Fibroblast of skin of abdomen (primary cell): ENCODE measurements around the gene GJD2.
A peak's percentile ranks its signal among the peaks of the same experiment; 100 is the strongest.

Experiments used
- DNase-seq: peaks from one replicate; pipeline ENCODE4 v3.0.0-alpha.2; 2013

The GJD2 gene

DNA sequence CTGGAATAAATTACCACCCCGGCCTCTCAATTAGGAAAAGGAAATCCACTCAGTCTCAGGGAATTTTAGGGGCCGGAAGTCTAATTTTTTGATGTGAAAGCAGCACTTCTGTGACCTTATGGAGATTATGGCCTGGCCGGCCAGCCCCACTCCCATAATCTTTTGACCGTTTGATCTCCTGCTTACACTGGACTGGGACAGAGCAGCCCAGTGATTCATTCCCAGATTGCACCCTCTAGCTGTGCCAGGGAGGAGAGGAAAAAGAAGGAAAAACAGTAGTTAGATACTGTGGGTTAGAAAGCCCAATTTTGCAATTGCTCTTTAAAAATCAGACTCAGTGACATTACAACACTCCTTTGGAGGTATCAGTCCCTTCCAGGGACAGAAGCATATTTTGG is 32.4 kb downstream of the GJD2 start:
- DNase-seq = no peak

DNA sequence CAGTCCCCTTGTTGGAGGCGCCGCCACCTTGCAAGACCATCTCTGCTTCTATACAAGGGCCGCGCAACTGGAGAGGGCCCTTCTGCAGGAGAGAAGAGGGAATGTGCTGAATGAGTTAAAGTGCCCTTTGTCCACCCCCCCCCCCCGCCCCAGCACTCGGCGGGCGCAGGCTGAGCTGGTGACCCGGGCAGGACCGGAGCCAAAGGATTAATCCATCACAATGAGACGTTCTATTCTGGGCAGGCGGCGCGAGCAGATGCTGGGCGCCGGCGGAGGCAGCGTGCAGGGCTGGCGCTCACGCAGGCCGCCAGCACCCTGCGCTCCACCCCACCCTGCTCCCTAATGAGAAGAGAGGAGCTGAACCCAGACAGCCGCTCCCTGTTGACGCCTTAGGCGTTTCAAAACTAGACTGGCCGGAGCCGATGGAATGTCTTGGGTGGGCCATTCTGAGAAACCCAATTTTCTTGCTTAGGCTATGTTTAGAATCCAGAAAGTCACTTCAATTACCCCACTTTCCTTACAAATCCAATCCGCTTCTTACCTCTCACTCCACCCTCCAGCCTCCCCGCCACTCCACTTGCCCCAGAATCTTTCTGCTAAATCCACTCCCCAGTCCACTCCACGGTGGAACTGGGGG is 32.9 kb downstream of the GJD2 start:
- peak; percentile 42 for DNase-seq

DNA sequence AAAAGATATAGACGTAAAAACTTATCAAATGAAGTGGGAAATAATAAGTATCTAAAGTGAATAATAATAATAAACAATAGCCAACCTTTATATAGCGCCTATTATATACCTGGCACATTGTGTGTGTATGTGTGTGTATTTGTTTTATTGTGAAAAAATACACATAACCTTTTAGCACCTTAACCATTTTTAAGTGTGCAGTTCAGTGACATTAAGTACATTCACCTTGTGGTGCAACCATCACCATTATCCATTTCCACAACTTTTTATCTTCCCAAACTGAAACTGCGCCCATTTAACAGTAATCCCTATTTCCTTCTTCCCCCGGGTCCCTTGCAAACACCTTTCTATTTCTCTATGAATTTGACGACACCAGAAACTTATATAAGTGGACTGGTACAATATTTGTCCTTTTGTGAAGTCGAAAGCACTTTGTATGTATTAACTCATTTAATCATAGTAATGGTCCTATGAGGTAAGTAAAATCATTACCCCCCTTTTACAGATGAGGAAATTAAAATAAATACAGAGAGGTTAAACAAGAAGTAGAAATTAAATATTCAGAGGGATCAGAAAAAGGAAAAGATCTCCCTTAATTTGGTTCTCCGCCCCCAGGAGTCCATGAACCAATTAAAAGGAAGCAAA is 33.5 kb downstream of the GJD2 start:
- no peak for DNase-seq

DNA sequence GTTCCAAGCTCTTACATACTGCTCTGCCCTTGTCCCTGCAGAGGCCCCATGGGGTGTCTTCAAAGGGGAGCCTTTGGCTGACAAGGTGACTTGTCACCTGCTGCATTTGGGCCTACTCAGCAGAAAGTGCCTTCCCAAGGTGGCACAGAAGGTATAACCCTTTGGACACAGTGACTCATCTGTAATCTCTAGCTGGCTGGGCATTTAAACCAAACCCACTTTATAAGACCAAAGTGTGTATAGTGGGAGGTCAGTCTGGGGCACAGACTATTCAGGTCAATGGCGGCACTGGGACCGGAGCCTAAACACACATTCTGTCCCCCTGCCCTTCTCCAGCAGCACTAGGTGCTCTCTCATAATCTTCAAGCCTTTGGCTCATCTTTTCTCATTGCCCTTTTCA is 35.1 kb downstream of the GJD2 start:
- DNase-seq = no peak

DNA sequence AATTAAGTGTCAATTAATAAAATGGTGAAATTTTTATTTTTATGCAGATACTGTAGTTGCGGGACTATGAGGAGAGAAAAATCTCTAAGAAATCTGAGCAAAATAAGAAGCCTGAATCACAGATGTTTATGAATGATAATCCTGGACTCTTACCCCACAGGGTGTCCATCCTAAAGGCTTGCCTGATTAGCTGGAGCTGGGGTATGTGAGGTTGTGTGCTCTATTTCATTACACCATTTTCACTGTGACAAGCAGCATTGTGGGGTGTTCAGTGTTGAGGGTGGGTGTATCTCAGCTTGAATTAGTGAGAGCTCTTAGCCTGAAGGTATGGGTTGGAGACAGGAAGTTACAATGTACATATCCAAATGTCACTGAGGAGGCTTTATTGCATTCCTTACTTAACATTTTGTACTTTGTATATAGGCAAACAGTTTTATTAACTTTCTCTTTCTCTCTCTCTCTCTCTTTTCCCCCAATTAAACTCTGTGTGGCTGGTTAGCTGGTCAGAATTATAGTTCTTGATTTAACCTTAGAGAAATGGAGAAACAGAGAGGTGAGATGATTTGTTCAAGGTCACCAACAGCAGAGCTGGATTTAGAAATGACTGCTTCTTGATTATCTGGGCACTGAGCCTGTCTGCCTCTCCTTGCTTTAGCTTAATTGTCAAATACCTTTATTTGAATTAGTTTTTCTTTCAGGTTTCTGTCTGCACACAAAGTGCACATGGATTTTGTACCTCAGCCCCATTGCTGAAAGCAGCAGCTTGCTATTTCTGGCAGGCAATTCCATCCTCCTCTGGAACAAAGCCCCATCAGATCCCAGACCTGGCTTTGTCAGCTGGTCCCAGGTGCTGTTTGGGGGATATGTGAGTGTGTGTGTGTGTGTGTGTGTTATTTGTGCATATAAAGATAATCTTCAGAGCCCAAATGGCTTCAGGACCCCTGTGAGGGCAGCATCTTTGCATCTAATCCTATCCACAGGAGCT is 35.8 kb downstream of the GJD2 start:
- DNase-seq = no peak

DNA sequence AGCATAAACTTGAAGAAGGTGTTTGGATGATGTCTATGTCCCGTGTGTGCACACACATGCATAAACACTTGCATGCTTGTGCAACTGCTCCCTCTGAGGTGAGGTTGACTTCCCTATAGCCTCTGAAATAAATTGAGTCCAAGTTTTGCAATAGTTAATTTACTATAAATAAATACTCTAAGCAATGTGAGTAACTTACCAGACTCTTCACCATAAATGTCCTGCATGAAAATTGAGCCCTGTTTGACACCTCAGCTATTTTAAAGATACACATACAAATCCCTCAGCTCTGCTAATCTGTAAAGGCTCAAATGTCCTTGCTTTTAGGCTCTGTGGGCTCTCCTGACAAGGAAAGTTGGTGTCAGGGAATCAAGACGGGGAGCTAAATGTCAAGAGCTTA is 37.1 kb downstream of the GJD2 start:
- DNase-seq = no peak

DNA sequence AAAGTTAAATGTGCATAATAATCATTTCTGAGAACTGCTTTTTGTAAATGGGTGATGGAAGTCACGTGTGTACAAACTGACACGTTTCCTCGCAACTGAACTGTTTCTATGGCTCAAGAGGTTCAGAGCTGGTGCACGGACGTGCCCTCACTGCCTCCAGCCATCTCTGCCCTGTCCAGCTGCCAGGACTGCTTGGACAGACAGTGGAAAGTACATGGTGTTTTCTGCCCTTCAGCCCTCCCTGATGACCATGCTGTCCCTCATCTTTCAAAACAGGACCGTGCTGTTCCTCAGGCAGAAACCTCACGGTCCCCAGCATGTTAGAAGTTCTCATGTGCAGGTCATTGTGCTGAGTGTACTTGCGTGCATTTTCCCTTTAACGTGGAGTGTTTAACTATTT is 38.7 kb downstream of the GJD2 start:
- DNase-seq = no peak

DNA sequence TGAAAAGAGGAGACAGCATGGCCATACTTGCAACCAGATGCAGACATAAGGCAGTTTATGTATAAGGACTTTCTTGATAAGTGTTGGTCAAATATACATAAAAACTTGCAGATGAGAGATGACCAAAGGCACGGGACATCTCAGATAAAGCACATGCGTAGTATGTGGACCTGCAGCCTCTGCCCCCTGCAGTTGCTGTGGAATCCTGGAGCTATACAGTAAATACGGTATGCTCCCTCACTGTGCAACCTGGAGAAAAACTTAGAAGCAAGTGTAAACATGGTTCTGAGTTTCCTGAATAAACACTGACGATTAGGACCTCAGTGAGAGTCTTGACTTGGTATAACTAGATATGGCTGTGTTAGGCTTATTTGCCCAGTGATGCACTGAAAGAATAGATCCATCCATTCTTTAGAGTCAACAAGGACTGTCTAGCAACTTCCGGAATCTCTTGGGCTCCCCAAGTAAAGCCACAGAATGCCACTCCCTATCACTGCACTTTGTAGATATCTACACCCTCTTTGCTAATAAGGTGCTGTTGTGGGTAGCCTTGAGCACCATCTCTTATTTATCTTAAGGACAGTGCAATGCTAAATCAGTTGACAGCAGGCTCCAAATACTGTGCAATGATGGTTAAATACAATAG is 40.2 kb downstream of the GJD2 start:
- no peak for DNase-seq

DNA sequence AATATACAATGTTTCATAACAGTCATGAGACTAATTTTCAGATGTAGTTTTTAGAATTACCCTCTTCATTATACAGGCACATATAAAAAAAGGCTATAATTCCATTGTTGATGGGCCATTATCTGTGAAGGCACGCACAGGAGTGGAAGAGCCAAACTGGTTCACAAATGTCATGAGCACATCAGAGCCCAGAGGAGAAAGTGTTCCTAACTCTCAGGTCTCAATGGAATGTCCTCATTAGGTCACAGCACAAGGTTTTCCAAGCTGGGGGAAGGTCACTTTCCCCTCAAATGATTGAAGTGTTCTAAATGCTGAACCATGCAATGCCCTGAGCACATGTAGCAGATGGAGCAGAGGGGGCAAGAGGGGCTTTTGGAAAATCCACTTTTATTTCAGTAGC is 41.2 kb downstream of the GJD2 start:
- DNase-seq = no peak

DNA sequence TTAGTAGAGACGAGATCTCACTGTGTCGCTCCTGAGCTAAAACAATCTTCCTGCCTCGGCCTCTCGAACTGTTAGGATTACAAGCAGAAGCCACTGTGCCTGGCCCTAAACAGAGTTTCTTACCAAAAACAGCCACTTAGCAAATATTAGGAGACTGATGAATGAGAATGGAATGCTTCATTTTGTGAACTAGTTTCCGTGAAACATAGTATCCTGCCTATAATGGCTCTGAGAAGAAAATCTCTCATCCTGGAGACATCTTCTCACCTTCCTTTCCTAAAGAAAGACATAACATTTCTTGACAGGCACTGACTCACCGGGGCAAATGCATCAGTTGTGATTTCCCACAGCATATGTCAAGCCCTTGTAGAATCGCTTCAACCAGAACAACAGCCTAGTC is 44.9 kb downstream of the GJD2 start:
- DNase-seq = peak; percentile 39

DNA sequence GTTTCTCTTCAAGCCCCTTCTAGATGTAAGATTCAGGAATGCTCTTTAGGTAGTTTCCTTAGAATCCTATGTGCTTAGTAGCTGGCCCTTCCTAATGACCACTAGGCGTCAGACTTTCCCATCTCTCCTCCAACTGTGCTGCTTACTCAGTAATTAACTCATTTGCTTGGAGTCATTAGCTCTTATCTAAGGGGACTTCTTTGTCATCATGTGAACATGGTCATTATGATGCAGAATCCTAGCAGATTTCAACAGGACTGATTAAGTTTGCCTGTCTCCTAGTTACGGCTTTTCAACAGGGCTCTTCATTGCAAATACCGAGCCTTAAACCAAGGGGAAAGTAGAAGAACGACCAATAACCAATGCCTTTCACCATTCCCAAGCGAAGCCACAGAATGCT is 46.4 kb downstream of the GJD2 start:
- peak; percentile 55 for DNase-seq

DNA sequence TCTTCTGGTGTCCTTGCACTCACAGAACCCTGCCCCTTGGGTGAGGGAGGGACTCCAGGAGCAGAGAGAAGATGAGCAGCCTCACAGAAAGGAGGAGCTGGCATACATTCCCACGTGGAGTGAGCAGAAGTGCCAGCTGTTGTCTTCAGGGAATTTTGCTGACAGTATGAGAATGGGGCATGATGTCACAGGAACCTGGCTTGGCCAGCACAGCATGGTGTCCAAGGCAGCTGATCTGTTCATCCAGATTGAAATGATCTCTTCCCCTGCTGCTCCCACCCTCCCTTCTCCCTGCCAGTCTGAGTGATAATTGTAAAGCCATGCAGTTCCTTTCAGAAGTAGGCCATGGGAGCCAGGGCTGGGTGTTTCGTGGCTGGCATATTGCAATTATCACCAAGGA is 53.3 kb downstream of the GJD2 start:
- DNase-seq = no peak
